Kidney tubule cell (primary cell): ENCODE results near the gene KCNJ6.

Experiments used
- DNase-seq: peaks from one replicate; pipeline ENCODE4 v3.0.0-alpha.2; 2018; ENCODE audit warnings: low spot score

The KCNJ6 gene

GRCh38 chr21:37863842-37864241, 52.4 kb downstream of the KCNJ6 start:
- no peak for DNase-seq

GRCh38 chr21:37862536-37862935, 53.7 kb downstream of the KCNJ6 start:
- DNase-seq = peak; percentile 56

- no peak for DNase-seq
These were observed 54.7 kb downstream of the KCNJ6 start for GRCh38 chr21:37861561-37861960.

- DNase-seq = no peak
These were observed 55.8 kb downstream of the KCNJ6 start for GRCh38 chr21:37860416-37860815.

- DNase-seq = peak; percentile 51
These were observed 60.3 kb downstream of the KCNJ6 start for GRCh38 chr21:37855647-37856625.

- no peak for DNase-seq
These were observed 61.0 kb downstream of the KCNJ6 start for GRCh38 chr21:37855271-37855646.

GRCh38 chr21:37849506-37850102, 66.7 kb downstream of the KCNJ6 start:
- DNase-seq = peak; percentile 97

- no peak for DNase-seq
These were observed 67.4 kb downstream of the KCNJ6 start for GRCh38 chr21:37848721-37849490.

GRCh38 chr21:37845535-37845934, 70.7 kb downstream of the KCNJ6 start:
- no peak for DNase-seq

- DNase-seq = no peak
These were observed 73.1 kb downstream of the KCNJ6 start for GRCh38 chr21:37843191-37843590.

GRCh38 chr21:37842163-37842919, 73.9 kb downstream of the KCNJ6 start:
- no peak for DNase-seq

GRCh38 chr21:37837381-37837780, 78.9 kb downstream of the KCNJ6 start:
- DNase-seq = peak; percentile 30

- no peak for DNase-seq
These were observed 80.8 kb downstream of the KCNJ6 start for GRCh38 chr21:37835481-37835880.

GRCh38 chr21:37833301-37833700, 83.0 kb downstream of the KCNJ6 start:
- DNase-seq = no peak

GRCh38 chr21:37829447-37829846, 86.8 kb downstream of the KCNJ6 start:
- DNase-seq = peak; percentile 82

GRCh38 chr21:37828991-37829390, 87.3 kb downstream of the KCNJ6 start:
- DNase-seq = no peak

GRCh38 chr21:37828556-37828955, 87.7 kb downstream of the KCNJ6 start:
- no peak for DNase-seq

- DNase-seq = no peak
These were observed 88.3 kb downstream of the KCNJ6 start for GRCh38 chr21:37827913-37828312.

GRCh38 chr21:37821786-37822450, 94.3 kb downstream of the KCNJ6 start:
- DNase-seq = peak; percentile 43

- DNase-seq = no peak
These were observed 95.2 kb downstream of the KCNJ6 start for GRCh38 chr21:37821092-37821491.

- no peak for DNase-seq
These were observed 96.9 kb downstream of the KCNJ6 start for GRCh38 chr21:37819372-37819771.
